Measurements from ENCODE around the gene RHOV. TPM values are rescaled to one million over a fixed set of nuclear protein-coding genes. Genes with fewer than 3 reads are reported as not detected.

Gene RHOV
- total and polyA plus RNA-seq, 10 of the 15 experiments (the other 5 are each of a cell fraction or from before 2014, with no cell fraction given): 0.24 to 39.3 (median 9.3) TPM

- POLR2A ChIA-PET: no interaction called here
- in situ Hi-C loops (cut with MboI): no loop called here
These were observed 38.4 kb upstream of the RHOV start for GRCh38 chr15:40912478-40912877.

More at GRCh38 chr15:40912478-40912877, 38.4 kb upstream of the RHOV start:
- 0 out of 2 replicates have a peak overlapping the region, but pooled peaks have one; percentile 12 for H3K9ac ChIP-seq (ENCODE audit: control insufficient read depth, insufficient read depth, low read length)
- peak overlapping the region; percentile 17; the same call in 1 of the 2 replicates for H3K4me2 ChIP-seq (ENCODE audit: control insufficient read depth, insufficient read depth)
- H3K4me3 ChIP-seq: no peak overlapping the region
- no peaks in the 10 kb centered on the region for H3K27me3 ChIP-seq (replicated peaks in 1 of 2; ENCODE audit: control insufficient read depth in 2 of 2, insufficient read depth in 2 of 2, low read length in 1 of 2)
- no peak for TF ChIP-seq NRF1 (conservative IDR thresholded peaks at IDR 0.05; ENCODE audit: low read depth, low read length)
- peak; percentile 55; the same call in 1 of the 2 replicates for TF ChIP-seq ZNF687 (IDR thresholded peaks at IDR 0.05)
- no peak for TF ChIP-seq POLR2AphosphoS2 (IDR thresholded peaks at IDR 0.05; ENCODE audit: low read depth, low read length)
- TF ChIP-seq TCF12 (IDR thresholded peaks at IDR 0.05; ENCODE audit: low read depth, low read length): no peak
- no peak for TF ChIP-seq RBBP5 (conservative IDR thresholded peaks at IDR 0.05)
- ChIA-PET CTCF (interaction anchor here (0.9 to 11.9 kb wide), 9 partner anchors 10 to 272 kb away, joined by 3 to 157 read pairs (median 4); partner anchors contain the start of gene VPS18), SMC1A (ENCODE audit: uncharacterized antibody, unreplicated experiment) (interaction anchor here (1.6 kb wide), 1 partner anchor 27 kb away, joined by 5 read pairs; no protein-coding TSS in a partner anchor), RAD21 (ENCODE audit: unreplicated experiment) (interaction anchor here (0.6 to 1.0 kb wide), 3 partner anchors 17 to 109 kb away, joined by 3 read pairs; no protein-coding TSS in a partner anchor)
- no peak for FAIRE-seq
- intact Hi-C loops (cut with micrococcal nuclease; ENCODE audit: unreplicated experiment): no loop called here
- H3K4me1 ChIP-seq (ENCODE audit: control insufficient read depth, insufficient read depth, low read length): peaks cover 15% of the 10 kb centered on the region
- no peak for DNase-seq (ENCODE audit: low read depth, low spot score)
- no TSS peak for BruUV-seq (replicated peaks)
- H3K79me2 ChIP-seq (ENCODE audit: control insufficient read depth, insufficient read depth, low read length): no peaks in the 10 kb centered on the region
- H3K36me3 ChIP-seq (ENCODE audit: control insufficient read depth in 2 of 2, insufficient read depth in 2 of 2, low read length in 1 of 2): no peaks in the 10 kb centered on the region
- H2AFZ ChIP-seq (ENCODE audit: control insufficient read depth, low read depth, low read length): peak overlapping the region; percentile 55
- peak; percentile 29 for ATAC-seq
- H4K20me1 ChIP-seq (ENCODE audit: control insufficient read depth, insufficient read depth): no peaks in the 10 kb centered on the region
- H3K27ac ChIP-seq (ENCODE audit: control insufficient read depth, insufficient read depth): no peak overlapping the region; the same call in 1 of the 2 replicates
- H3K9me3 ChIP-seq (replicated peaks; ENCODE audit: control insufficient read depth, insufficient read depth, low read length): no peaks in the 10 kb centered on the region
- WGBS (ENCODE audit: insufficient coverage, insufficient replicate concordance, low lambda C conversion rate, missing lambda C conversion rate): 37% methylated on average over 6 of the region's 6 CpGs
